IMR-90 (cell line): Measurements from ENCODE around the gene SLC44A5. TPM values are rescaled to one million over a fixed set of nuclear protein-coding genes. Genes with fewer than 3 reads are reported as not detected.

Experiments used
- ATAC-seq: fragments of 200-7000 bp; cut with Tn5 transposase; 2 replicates; pipeline ENCODE4 v1.9.1; 2020; ENCODE audit warnings: low read depth, mild to moderate bottlenecking, moderate library complexity
- BruUV-seq: library from RNA; stranded (reverse); fragments of 400-500 nt; replicated peaks from 2 replicates; lab custom pipeline; 2021; lab: Mats Ljungman, UMichigan
- CTCF ChIA-PET: fragments of 300-600 bp; formaldehyde crosslinking; extraction: SDS; loops from one replicate; lab custom pipeline; 2021; ENCODE audit warnings: antibody characterized with exemption; lab: Yijun Ruan, JAX
- POLR2A ChIA-PET: fragments of 300-600 bp; sonication (Branson Sonifier 250); formaldehyde crosslinking; loops from one replicate; lab custom pipeline; 2022; ENCODE audit warnings: antibody characterized with exemption; ENCODE audit not compliant: unreplicated experiment; lab: Charles Lee
- DNase-seq: peaks from one replicate; pipeline ENCODE4 v3.0.0; 2013
- H2AFZ ChIP-seq: replicated peaks from 2 replicates; pipeline ENCODE3; 2013; ENCODE audit warnings: low read length, mild to moderate bottlenecking; ENCODE audit not compliant: poor library complexity
- H2AK5ac ChIP-seq: 2 replicates; pipeline ENCODE4 v1.6.1; 2013; ENCODE audit warnings: low read depth, low read length, inconsistent platforms
- H2AK9ac ChIP-seq: replicated peaks from 2 replicates; pipeline ENCODE3; 2013; ENCODE audit warnings: mild to moderate bottlenecking, low read depth, low read length, moderate library complexity; ENCODE audit not compliant: poor library complexity
- H2BK120ac ChIP-seq: 2 replicates; pipeline ENCODE4 v1.6.1; 2013; ENCODE audit warnings: low read depth, low read length, inconsistent platforms
- H2BK15ac ChIP-seq: 3 replicates; pipeline ENCODE4 v1.6.1; 2013; ENCODE audit warnings: low read depth, low read length, inconsistent platforms
- H2BK20ac ChIP-seq: 2 replicates; pipeline ENCODE4 v1.6.1; 2013; ENCODE audit warnings: low read depth, mild to moderate bottlenecking, inconsistent platforms, low read length, moderate library complexity
- H2BK5ac ChIP-seq: 2 replicates; pipeline ENCODE4 v1.6.1; 2013; ENCODE audit warnings: mild to moderate bottlenecking, low read depth, low read length, inconsistent platforms; ENCODE audit not compliant: poor library complexity, severe bottlenecking
- H3K14ac ChIP-seq: replicated peaks from 2 replicates; pipeline ENCODE4 v1.6.1; 2013; ENCODE audit warnings: low read depth, low read length, inconsistent platforms
- H3K18ac ChIP-seq: 2 replicates; pipeline ENCODE4 v1.6.1; 2013; ENCODE audit warnings: low read depth, low read length, control low read depth
- H3K23ac ChIP-seq: 2 replicates; pipeline ENCODE4 v1.6.1; 2013; ENCODE audit warnings: low read depth, low read length, inconsistent platforms
- H3K27ac ChIP-seq: 2 replicates; pipeline ENCODE4 v1.5.1; 2013; ENCODE audit warnings: mild to moderate bottlenecking, control low read depth, low read length; ENCODE audit not compliant: insufficient read depth
- H3K27me3 ChIP-seq: 2 replicates; pipeline ENCODE4 v1.6.1; 2013; ENCODE audit warnings: low read length; ENCODE audit not compliant: control insufficient read depth, insufficient read depth
- H3K36me3 ChIP-seq: 2 replicates; pipeline ENCODE4 v1.6.1; 2013; ENCODE audit warnings: low read length, mixed read lengths; ENCODE audit not compliant: control insufficient read depth, insufficient read depth
- H3K4ac ChIP-seq: 2 replicates; pipeline ENCODE4 v1.6.1; 2013; ENCODE audit warnings: low read depth, low read length, inconsistent platforms
- H3K4me1 ChIP-seq: 2 replicates; pipeline ENCODE4 v1.6.1; 2013; ENCODE audit warnings: low read length, mixed read lengths; ENCODE audit not compliant: control insufficient read depth, insufficient read depth
- H3K4me2 ChIP-seq: 2 replicates; pipeline ENCODE4 v1.6.1; 2013; ENCODE audit warnings: low read depth, mild to moderate bottlenecking, control low read depth, low read length, moderate library complexity
- H3K4me3 ChIP-seq: 2 replicates; pipeline ENCODE4 v1.5.1; 2013; ENCODE audit warnings: low read depth, mild to moderate bottlenecking, control low read depth, low read length, moderate library complexity; ENCODE audit not compliant: insufficient read depth
- H3K56ac ChIP-seq: 2 replicates; pipeline ENCODE4 v1.6.1; 2013; ENCODE audit warnings: low read length, inconsistent platforms; ENCODE audit not compliant: insufficient read depth; ENCODE audit errors: extremely low read depth
- H3K79me1 ChIP-seq, 2 experiments: 2 replicates each; pipeline ENCODE4 v1.6.1; 2013; ENCODE audit warnings: low read length in 2 of 2, inconsistent platforms in 1 of 2, low read depth in 1 of 2
- H3K9ac ChIP-seq: 2 replicates; pipeline ENCODE4 v1.6.1; 2013; ENCODE audit warnings: low read depth, low read length, control low read depth
- H3K9me1 ChIP-seq: 2 replicates; pipeline ENCODE4 v1.6.1; 2013; ENCODE audit warnings: low read length, inconsistent platforms; ENCODE audit not compliant: insufficient read depth
- H3K9me3 ChIP-seq: 2 replicates; pipeline ENCODE4 v1.6.1; 2013; ENCODE audit warnings: low read length; ENCODE audit not compliant: control insufficient read depth, insufficient read depth
- H4K20me1 ChIP-seq: 2 replicates; pipeline ENCODE4 v1.6.1; 2013; ENCODE audit warnings: low read length, inconsistent platforms; ENCODE audit not compliant: insufficient read depth
- H4K5ac ChIP-seq: 2 replicates; pipeline ENCODE4 v1.6.1; 2013; ENCODE audit warnings: mild to moderate bottlenecking, low read depth, low read length, control low read depth
- H4K8ac ChIP-seq, 2 experiments: 2 replicates each; pipeline ENCODE4 v1.6.1; 2013; ENCODE audit warnings: low read depth in 2 of 2, low read length in 2 of 2, control low read depth in 1 of 2, inconsistent platforms in 1 of 2
- H4K91ac ChIP-seq: 2 replicates; pipeline ENCODE4 v1.6.1; 2013; ENCODE audit warnings: low read depth, low read length, inconsistent platforms; ENCODE audit not compliant: insufficient read depth
- BHLHE40 ChIP-seq: fragments of 150-350 bp; IDR thresholded peaks from 2 replicates; pipeline ENCODE4 v1.6.1; 2016; ENCODE audit warnings: mild to moderate bottlenecking, low read depth, low read length
- CEBPB ChIP-seq: IDR thresholded peaks from 2 replicates; pipeline ENCODE4 v1.6.1; 2012; ENCODE audit warnings: low read depth, low read length, improper control_type of control experiment
- MAFK ChIP-seq: IDR thresholded peaks from 2 replicates; pipeline ENCODE4 v1.6.1; 2012; ENCODE audit warnings: low read depth, low read length, improper control_type of control experiment
- MAZ ChIP-seq: IDR thresholded peaks from 2 replicates; pipeline ENCODE4 v1.6.1; 2012; ENCODE audit warnings: low read depth, mild to moderate bottlenecking, low read length, improper control_type of control experiment, moderate library complexity, borderline replicate concordance
- NFE2L2 ChIP-seq: fragments of 150-350 bp; IDR thresholded peaks from 2 replicates; pipeline ENCODE4 v1.6.1; 2016; ENCODE audit warnings: low read depth, mild to moderate bottlenecking, low read length
- RAD21 ChIP-seq: IDR thresholded peaks from 2 replicates; pipeline ENCODE4 v1.6.1; 2012; ENCODE audit warnings: low read length, improper control_type of control experiment
- RCOR1 ChIP-seq: IDR thresholded peaks from 2 replicates; pipeline ENCODE4 v1.6.1; 2012; ENCODE audit warnings: mild to moderate bottlenecking, low read length, improper control_type of control experiment; ENCODE audit not compliant: insufficient replicate concordance
- RFX5 ChIP-seq: IDR thresholded peaks from 2 replicates; pipeline ENCODE4 v1.8.0; 2012; ENCODE audit warnings: low read depth, mild to moderate bottlenecking, low read length, moderate library complexity
- WGBS, 2 experiments: methylation state at CpG; one replicate each; pipeline versions ENCODE4 v1.1.5 to v1.1.7; 2013; ENCODE audit warnings: missing lambda C conversion rate in 2 of 2; ENCODE audit not compliant: insufficient read length in 1 of 2; ENCODE audit errors: extremely low coverage in 2 of 2; 5-methylcytosine and 5-hydroxymethylcytosine counted together
- dilution Hi-C: fragments of 300-500 bp; cut with HindIII; formaldehyde crosslinking; loops from one replicate; pipeline ENCODE4 v1.14.3; 2018; ENCODE audit warnings: low sequenced_read_pairs; ENCODE audit not compliant: unreplicated experiment
- in situ Hi-C: fragments of 300-500 bp; cut with MboI; formaldehyde crosslinking; loops from 3 replicates; pipeline ENCODE4 v1.14.3; 2019; ENCODE audit warnings: low sequenced_read_pairs, inconsistent platforms, mixed read lengths
- intact Hi-C: fragments of 100-400 bp; cut with micrococcal nuclease; formaldehyde crosslinking; loops from 2 replicates; pipeline ENCODE4 v1.10.0; 2022
- polyA plus RNA-seq, 3 experiments: library from polyadenylated mRNA; depleted of rRNA; stranded (reverse); fragments of >200 nt; gene quantifications; 2 replicates each; pipeline ENCODE4 v1.2.3, GENCODE V29; 2012; ENCODE audit warnings: low replicate concordance in 1 of 3
- total RNA-seq: library from RNA; depleted of rRNA; stranded (reverse); fragments of >200 nt; gene quantifications from 2 replicates; pipeline ENCODE4 v1.2.3, GENCODE V29; 2012
- TF ChIP-seq, protein P1 (sequence below): conservative IDR thresholded peaks from 2 replicates; pipeline ENCODE4 v1.5.1; 2012; ENCODE audit warnings: mild to moderate bottlenecking, low read depth, low read length, improper control_type of control experiment
- TF ChIP-seq, protein P2 (sequence below): fragments of 150-350 bp; IDR thresholded peaks from 2 replicates; pipeline ENCODE4 v1.6.1; 2016; ENCODE audit warnings: low read depth, mild to moderate bottlenecking, low read length, moderate library complexity, borderline replicate concordance
- TF ChIP-seq, protein P3 (sequence below): fragments of 150-350 bp; IDR thresholded peaks from 2 replicates; pipeline ENCODE4 v1.6.1; 2017; ENCODE audit warnings: mild to moderate bottlenecking, antibody characterized with exemption, low read length, low read depth

SLC44A5 gene
- total and polyA plus RNA-seq, 2 of the 4 experiments (the other 2 are of a cell fraction): under 0.01 TPM; not detected in 1

DNA sequence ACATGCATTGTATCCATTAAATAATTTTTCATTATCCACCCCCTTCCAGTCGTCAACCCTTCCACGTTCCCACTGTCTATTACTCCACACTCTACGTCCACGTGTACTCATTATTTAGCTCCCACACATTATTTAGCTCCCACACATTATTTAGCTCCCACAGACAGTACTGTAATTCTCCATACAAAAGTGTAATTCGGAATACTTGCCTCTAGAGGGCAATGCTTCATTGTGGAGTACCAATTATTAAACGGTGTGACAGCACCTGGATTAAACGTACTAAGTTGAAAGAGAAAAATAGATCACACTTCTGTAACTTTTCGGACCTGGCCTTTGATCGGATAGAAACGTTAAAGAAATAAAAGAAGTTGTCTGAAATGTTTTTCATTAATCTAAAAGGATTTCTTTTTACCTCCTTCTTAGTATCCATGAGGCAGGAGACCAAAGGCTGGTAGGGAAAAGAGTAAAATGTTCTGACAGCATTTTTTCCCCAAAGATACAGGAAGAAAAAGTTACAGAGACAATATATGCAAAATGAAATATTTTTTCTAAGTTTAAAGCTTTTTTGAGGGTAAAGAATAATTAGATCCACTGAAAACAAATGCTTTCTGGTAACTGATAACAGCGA lies 377.5 kb downstream of the SLC44A5 start:
- Histone ChIP-seq H3K4me2 (no peak overlapping the region), H4K91ac (no peak overlapping the region), H3K23ac (no peak overlapping the region), H3K9me1 (no peaks in the 10 kb centered on the region), H3K56ac (no peak overlapping the region), H4K8ac (no peak overlapping the region), H4K5ac (no peak overlapping the region), H3K14ac (no peak overlapping the region), H3K36me3 (no peaks in the 10 kb centered on the region), H2BK20ac (no peak overlapping the region), H3K27me3 (no peaks in the 10 kb centered on the region), H3K4ac (no peak overlapping the region), H4K20me1 (no peaks in the 10 kb centered on the region), H2AFZ (no peak overlapping the region), H3K4me3 (no peak overlapping the region), H3K18ac (no peak overlapping the region), H3K9me3 (no peaks in the 10 kb centered on the region), H2BK120ac (no peak overlapping the region), H3K79me1 (no peaks in the 10 kb centered on the region), H2BK5ac (no peak overlapping the region), H3K27ac (no peak overlapping the region), H2AK9ac (no peak overlapping the region), H3K4me1 (no peaks in the 10 kb centered on the region), H2AK5ac (no peak overlapping the region), H3K9ac (no peak overlapping the region), H2BK15ac (no peak overlapping the region)
- POLR2A ChIA-PET: no interaction called here
- intact Hi-C loops (no loop called here), dilution Hi-C loops (no loop called here), in situ Hi-C loops (no loop called here)
- CTCF ChIA-PET: interaction anchor here (0.6 to 1.1 kb wide), 2 partner anchors 10 to 15 kb away, joined by 3 read pairs; no protein-coding TSS in a partner anchor
- 0 out of 2 replicates have a peak, but pooled peaks have one; percentile 54 for ATAC-seq
- no TSS peak for BruUV-seq
- TF ChIP-seq NFE2L2 (no peak), MAFK (no peak), MAZ (no peak), CEBPB (no peak), RAD21 (peak; percentile 29; the same call in 1 of the 2 replicates), RFX5 (no peak), RCOR1 (no peak), BHLHE40 (no peak)
- TF ChIP-seq, protein P1, sequence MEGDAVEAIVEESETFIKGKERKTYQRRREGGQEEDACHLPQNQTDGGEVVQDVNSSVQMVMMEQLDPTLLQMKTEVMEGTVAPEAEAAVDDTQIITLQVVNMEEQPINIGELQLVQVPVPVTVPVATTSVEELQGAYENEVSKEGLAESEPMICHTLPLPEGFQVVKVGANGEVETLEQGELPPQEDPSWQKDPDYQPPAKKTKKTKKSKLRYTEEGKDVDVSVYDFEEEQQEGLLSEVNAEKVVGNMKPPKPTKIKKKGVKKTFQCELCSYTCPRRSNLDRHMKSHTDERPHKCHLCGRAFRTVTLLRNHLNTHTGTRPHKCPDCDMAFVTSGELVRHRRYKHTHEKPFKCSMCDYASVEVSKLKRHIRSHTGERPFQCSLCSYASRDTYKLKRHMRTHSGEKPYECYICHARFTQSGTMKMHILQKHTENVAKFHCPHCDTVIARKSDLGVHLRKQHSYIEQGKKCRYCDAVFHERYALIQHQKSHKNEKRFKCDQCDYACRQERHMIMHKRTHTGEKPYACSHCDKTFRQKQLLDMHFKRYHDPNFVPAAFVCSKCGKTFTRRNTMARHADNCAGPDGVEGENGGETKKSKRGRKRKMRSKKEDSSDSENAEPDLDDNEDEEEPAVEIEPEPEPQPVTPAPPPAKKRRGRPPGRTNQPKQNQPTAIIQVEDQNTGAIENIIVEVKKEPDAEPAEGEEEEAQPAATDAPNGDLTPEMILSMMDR: peak; percentile 55
- TF ChIP-seq, protein P2, sequence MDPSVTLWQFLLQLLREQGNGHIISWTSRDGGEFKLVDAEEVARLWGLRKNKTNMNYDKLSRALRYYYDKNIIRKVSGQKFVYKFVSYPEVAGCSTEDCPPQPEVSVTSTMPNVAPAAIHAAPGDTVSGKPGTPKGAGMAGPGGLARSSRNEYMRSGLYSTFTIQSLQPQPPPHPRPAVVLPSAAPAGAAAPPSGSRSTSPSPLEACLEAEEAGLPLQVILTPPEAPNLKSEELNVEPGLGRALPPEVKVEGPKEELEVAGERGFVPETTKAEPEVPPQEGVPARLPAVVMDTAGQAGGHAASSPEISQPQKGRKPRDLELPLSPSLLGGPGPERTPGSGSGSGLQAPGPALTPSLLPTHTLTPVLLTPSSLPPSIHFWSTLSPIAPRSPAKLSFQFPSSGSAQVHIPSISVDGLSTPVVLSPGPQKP: no peak
- TF ChIP-seq, protein P3, sequence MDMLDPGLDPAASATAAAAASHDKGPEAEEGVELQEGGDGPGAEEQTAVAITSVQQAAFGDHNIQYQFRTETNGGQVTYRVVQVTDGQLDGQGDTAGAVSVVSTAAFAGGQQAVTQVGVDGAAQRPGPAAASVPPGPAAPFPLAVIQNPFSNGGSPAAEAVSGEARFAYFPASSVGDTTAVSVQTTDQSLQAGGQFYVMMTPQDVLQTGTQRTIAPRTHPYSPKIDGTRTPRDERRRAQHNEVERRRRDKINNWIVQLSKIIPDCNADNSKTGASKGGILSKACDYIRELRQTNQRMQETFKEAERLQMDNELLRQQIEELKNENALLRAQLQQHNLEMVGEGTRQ: no peak
- DNase-seq: peak; percentile 2
- 3% methylated on average over 3 of the region's 11 CpGs; no CpG with 5 or more reads in 1 of the 2 experiments for WGBS, 2 experiments
